HG03342 (cell line): ENCODE measurements around the gene RMRP.

Experiments used
- ATAC-seq: cut with Tn5 transposase; IDR thresholded peaks from one replicate; pipeline ENCODE4 v1.9.1; 2021; ENCODE audit warnings: mild to moderate bottlenecking, moderate library complexity; ENCODE audit not compliant: unreplicated experiment

Gene RMRP

DNA sequence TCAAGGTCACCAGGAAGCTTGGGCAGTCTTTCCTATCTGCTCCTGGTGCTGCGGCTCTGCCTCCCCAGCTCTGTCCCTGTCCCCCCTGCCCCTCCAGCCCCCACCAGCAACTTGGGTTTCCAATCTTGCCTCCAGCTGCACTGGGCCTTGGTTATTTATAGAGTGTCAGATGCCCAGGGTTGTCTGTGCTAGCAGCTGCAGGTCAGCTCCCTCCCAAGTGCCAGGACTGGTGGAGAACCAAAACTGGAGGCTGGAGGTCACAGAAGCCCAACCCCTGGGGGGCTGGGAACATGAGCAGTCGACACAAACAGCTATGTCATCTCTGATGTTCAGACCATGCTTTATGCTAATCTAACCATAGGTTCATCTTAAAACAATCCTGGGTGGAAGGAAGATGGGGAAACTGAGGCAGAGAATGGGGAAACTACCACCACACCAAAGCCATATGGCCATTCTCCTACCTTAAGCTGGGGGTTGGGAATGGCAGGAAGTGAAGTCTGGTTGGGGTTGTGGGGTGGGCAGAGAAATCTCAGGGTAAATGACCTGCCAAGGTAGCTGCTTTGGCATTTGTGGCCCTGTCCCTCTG lies 30.2 kb upstream of the RMRP start:
- no peak for ATAC-seq

DNA sequence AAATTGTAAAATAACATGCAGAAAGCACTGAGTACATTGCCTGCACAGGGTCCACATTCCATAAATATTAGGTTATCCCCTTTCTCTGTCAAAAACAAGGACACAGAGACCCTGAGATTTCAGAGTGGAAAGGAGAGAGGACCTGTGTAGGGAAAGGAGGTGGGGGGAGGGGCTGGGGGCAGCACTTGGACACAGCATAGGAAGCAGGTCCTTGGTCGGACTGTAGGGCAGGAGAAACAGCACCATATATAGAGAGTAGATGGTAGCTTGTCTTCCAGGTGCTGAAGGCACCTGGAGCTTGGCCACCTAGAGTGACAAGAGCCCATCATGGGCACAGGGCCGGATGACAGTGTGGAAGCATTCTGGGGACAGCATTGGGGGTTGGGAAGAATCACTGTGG lies 29.5 kb upstream of the RMRP start:
- ATAC-seq: no peak

DNA sequence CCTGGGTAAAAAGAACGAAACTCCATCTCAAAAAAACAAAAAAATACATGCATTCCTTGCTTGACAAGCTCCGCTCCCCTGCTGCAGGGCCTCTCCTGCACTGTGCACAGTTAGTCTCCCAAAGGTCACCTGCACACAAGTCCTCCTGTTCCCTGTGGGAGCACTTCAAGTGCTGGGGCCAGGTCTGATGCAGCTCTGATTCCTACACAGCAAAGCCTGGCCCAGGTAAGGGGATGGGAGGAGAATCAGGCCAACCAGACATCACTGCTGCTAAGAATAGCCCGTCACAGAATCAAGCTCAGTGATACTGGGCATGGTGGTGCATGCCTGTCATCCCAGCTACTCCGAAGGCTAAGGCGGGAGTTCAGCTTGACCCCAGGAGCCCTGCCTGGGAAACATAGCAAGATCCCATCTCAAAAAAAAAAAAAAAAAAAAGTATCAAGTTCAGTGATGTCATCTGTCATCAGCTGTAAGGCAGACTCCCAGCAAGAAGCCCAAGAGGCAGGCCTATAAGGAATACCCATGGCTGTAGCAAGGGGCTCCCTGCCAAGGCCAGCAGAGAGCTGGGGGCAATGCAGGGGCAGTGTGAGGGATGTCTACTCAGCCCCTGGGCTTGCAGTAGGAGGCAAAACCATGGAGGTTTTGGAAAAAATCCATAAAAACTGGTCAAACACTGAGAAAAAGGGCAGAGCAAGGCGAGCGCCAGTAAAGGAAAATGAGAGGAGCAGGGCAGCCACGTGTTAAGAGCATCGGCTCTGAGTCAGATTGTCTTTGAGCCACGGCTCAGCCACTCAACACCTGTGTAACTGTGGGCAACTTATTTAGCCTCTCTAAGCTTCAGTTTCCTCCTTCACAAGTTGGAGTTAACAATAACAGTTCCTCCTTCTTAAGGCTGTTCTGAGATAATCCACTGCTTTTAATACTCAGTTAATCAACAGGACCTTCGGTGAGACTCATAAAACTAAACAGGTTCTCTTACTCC lies 28.7 kb upstream of the RMRP start:
- ATAC-seq: no peak

DNA sequence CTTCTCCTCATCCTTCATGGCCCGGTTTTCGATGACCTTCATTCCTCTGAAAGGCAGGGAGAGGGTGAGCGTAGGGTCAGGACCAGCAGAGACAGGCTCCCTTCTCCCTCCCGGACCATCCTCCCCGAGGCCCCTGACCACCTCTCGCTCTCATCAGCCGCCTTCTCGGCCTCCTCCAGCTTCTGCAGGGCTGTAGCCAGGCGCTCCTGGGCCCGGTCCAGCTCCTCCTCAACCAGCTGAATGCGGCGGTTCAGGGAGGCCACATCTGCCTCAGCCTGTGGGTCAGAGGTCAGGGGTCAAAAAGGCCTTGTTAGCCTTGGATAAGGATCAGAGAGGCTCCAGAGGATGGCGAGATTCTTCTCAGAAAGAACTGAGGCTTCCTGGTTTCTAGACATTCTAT lies 27.7 kb upstream of the RMRP start:
- ATAC-seq: no peak

DNA sequence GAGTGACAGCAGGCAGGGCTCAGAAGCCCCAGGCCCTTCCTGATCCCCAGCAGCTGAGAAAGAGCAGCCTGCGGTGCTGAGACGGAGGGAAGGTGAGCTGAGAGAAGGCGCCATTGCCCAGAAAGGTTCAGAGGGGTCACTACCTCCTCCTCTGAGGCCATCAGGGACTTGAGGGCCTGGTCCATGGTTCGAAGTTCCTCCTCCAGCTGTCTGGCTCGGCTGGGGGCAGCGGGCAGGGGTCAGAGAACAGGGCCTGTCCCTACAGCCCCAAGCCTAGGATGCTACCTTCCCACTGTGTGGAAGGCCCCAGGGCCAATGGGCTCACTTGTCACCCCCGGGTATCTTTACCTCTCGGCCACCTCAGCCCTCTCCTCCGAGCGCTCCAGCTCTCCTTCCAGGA lies 27.1 kb upstream of the RMRP start:
- no peak for ATAC-seq

DNA sequence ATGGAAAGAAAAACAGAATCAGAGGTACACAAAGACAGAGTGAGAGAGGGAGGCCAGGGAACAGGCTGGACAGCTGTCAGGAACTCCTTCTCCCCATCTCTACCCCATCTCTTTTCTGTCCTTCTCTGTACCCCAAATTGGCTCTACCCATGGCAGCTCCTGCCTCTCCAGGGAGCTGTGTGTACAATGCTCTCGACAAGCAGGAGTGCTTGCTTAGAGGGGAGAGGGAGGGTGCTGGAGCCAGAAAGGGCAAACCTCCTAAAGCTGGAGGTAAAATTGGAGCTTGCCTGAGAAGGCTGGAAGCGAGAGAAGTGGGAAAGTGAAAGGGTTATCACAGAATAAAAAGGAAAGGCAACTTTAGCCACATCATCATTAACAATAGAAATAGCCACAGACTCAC lies 25.5 kb upstream of the RMRP start:
- no peak for ATAC-seq

DNA sequence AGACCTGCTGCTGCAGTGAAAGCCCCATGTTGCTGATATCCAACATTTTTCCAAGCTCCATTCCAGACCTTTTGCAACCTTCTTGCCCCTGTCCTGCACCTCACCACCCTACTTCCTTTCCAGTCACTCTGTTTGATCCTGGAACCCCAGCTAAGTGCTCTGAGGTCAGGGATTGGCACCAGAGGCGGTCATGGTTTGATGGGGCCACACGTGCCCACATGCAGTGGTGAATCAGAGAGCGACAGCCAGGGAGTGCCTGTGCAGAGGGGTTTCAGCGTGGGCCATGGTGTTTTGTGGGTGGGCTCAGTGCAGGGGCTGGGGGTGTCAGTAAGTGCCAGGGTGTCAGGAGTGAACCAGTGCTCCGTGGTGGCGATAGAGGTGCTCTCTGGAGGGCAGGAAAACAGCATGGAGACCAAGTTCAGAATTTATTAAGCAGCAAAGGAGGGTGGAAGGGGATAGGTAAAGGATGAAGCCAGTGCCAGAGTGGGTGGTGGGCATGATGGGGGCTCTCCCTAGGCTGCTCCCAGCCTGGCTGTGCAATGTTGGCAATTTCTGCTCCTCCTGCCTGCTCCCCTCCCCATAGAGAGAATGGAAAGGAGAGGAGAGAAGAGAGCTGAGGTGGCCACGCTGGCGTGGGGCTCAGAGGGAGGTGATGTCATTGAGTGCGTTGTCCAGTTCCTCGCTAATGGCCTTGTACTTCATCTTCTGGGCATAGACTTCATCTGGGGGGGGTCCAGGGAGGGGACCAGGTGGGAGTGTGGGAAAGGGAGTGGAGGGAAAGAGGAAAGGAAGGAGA lies 24.9 kb upstream of the RMRP start:
- no peak for ATAC-seq

DNA sequence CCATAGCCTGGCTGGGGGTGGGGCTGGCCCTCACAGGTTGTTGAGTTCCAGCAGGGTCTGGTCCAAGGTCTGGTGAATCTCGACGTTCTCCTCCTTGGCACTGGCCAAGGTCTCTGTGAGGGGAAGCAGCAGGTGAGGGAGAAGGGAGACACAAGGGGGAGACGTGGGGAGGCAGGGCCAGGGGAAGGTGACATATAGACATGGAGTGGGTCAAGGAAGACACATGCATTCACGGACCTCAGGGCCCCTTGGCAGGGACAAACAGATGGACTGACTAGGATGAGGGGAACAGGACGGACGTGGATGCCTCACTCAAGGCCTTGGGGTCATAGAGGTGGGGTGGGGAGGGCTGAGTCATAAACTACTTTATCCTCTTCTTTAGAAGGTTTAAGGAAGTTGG lies 24.2 kb upstream of the RMRP start:
- ATAC-seq: no peak

DNA sequence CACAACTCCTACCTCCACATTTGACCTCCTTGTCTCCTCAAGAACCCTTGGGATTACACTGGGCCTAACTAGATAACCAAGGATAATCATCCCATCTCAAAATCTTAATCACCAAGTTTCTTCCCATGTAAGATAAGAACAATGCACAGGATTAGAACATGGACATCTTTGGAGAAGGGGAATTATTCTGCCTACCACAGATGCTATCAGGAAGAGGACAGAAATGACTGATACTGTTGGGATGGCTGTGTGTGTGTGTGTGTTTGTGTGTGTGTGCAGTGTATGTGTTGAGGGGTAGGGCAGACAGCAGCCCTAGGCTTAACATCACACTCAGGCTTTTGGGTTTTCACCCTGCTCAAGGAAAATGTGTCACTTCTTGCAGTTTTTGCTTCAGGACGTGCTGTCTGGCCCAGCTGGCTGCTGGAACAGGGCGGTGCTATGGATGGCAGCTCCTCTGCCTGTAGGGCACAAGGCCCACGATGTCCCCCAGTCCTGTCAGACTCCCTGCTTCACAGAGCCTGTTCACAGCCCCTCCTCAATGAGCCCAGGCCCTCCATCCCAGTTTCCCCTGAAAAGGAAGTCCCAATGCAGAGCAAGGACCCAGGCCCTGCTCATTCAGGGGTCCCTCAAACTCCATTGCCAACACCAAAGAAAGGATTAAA lies 23.7 kb upstream of the RMRP start:
- ATAC-seq: no peak

DNA sequence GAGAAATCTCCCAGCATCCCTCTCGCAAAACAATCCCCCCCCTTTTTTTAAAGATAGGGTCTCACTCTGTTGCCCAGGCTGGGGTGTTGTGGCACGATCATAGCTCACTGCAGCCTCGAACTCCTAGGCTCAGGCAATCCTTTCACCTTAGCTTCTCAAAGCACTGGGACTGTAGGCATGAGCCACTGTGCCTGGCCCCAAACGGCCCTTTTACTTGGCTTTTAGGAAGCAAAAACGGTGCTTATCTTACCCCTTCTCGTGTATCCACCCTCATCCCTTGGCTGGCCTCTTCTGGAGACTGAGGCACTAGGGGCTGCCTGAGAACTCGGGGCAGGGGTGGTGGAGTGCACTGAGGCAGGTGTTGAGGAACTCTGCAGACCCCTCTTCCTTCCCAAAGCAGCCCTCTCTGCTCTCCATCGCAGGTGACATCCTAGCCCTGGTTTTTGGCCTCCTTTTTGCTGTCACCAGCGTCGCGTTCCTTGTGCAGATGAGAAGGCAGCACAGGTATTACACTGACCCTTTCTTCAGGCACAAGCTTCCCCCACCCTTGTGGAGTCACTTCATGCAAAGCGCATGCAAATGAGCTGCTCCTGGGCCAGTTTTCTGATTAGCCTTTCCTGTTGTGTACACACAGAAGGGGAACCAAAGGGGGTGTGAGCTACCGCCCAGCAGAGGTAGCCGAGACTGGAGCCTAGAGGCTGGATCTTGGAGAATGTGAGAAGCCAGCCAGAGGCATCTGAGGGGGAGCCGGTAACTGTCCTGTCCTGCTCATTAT lies 22.7 kb upstream of the RMRP start:
- peak; percentile 78 for ATAC-seq

DNA sequence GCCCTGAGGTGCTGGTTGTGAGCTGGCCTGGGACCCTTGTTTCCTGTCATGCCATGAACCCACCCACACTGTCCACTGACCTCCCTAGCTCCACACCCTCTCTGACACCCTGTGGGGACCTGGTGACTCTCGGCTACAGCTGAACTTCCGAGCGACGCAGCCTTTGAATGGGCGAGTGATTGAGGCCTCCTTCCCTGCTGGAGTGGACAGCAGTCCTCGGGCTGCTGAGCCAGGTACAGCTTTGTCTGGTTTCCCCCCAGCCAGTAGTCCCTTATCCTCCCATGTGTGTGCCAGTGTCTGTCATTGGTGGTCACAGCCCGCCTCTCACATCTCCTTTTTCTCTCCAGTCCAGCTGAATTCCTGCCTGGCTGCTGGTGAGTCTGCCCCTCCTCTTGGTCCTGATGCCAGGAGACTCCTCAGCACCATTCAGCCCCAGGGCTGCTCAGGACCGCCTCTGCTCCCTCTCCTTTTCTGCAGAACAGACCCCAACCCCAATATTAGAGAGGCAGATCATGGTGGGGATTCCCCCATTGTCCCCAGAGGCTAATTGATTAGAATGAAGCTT lies 22.0 kb upstream of the RMRP start:
- no peak for ATAC-seq

DNA sequence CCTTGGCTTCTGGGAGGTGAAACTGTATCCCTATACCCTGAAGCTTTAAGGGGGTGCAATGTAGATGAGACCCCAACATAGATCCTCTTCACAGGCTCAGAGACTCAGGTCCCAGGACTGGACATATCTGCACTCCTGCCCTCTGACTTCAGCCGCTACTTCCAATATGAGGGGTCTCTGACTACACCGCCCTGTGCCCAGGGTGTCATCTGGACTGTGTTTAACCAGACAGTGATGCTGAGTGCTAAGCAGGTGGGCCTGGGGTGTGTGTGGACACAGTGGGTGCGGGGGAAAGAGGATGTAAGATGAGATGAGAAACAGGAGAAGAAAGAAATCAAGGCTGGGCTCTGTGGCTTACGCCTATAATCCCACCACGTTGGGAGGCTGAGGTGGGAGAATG lies 21.3 kb upstream of the RMRP start:
- ATAC-seq: no peak

DNA sequence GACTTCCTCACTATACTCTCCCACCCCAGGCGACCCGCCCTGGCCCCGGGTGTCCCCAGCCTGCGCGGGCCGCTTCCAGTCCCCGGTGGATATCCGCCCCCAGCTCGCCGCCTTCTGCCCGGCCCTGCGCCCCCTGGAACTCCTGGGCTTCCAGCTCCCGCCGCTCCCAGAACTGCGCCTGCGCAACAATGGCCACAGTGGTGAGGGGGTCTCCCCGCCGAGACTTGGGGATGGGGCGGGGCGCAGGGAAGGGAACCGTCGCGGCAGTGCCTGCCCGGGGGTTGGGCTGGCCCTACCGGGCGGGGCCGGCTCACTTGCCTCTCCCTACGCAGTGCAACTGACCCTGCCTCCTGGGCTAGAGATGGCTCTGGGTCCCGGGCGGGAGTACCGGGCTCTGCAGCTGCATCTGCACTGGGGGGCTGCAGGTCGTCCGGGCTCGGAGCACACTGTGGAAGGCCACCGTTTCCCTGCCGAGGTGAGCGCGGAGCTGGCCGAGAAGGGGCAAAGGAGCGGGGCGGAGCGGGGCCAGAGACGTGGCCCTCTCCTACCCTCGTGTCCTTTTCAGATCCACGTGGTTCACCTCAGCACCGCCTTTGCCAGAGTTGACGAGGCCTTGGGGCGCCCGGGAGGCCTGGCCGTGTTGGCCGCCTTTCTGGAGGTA lies 18.0 kb upstream of the RMRP start:
- ATAC-seq: no peak

DNA sequence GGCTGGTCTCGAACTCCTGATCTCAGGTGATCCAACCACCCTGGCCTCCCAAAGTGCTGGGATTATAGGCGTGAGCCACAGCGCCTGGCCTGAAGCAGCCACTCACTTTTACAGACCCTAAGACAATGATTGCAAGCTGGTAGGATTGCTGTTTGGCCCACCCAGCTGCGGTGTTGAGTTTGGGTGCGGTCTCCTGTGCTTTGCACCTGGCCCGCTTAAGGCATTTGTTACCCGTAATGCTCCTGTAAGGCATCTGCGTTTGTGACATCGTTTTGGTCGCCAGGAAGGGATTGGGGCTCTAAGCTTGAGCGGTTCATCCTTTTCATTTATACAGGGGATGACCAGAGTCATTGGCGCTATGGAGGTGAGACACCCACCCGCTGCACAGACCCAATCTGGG lies 17.4 kb upstream of the RMRP start:
- ATAC-seq: no peak

DNA sequence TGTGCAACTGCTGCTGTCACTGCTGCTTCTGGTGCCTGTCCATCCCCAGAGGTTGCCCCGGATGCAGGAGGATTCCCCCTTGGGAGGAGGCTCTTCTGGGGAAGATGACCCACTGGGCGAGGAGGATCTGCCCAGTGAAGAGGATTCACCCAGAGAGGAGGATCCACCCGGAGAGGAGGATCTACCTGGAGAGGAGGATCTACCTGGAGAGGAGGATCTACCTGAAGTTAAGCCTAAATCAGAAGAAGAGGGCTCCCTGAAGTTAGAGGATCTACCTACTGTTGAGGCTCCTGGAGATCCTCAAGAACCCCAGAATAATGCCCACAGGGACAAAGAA lies 16.2 kb upstream of the RMRP start:
- ATAC-seq: no peak

DNA sequence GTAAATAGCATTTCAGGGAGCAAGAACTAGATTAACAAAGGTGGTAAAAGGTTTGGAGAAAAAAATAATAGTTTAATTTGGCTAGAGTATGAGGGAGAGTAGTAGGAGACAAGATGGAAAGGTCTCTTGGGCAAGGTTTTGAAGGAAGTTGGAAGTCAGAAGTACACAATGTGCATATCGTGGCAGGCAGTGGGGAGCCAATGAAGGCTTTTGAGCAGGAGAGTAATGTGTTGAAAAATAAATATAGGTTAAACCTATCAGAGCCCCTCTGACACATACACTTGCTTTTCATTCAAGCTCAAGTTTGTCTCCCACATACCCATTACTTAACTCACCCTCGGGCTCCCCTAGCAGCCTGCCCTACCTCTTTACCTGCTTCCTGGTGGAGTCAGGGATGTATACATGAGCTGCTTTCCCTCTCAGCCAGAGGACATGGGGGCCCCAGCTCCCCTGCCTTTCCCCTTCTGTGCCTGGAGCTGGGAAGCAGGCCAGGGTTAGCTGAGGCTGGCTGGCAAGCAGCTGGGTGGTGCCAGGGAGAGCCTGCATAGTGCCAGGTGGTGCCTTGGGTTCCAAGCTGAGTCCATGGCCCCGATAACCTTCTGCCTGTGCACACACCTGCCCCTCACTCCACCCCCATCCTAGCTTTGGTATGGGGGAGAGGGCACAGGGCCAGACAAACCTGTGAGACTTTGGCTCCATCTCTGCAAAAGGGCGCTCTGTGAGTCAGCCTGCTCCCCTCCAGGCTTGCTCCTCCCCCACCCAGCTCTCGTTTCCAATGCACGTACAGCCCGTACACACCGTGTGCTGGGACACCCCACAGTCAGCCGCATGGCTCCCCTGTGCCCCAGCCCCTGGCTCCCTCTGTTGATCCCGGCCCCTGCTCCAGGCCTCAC lies 15.6 kb upstream of the RMRP start, which contains the start of gene CA9:
TSS of gene CA9 (plus strand) at position 797 of the 893 bp plus-strand sequence. CDS start at position 829, 32 bp downstream.
- no peak for ATAC-seq

DNA sequence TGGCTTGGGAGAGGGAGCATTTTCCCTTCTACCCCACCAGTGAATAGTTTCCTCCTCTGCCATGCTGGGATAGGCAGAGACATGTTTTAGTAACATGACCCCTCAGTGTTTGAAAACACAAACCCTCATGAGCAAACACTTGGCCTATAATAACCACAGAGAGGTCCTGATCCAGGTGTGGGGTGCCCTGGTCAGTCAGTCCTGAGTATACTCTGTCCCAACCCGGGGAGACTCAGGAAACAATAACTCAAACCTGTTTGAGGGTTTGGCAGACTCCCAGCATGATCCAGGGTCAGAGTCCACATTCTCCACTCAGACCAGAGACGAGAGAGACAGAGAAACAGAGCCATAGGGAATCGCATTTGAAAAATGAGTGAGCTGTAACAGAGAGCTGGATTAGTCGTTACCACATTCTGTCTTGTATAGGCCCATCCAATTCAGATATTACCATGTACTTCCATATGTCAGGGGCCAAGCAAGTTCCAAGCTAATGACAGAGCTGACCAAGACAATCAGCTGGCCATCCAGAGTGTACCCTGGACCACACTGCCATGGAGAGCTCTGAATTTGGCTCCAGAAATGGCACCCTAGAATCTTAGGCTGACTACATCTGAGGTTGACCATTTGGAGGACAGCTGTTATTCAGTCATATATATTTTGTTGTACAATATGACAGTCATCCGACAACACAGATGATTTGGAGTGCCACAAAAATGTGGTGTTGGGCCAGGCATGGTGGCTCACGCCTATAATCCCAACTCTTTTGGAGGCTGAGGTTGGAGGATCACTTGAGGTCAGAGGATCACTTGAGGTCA lies 11.7 kb upstream of the RMRP start:
- ATAC-seq: no peak

DNA sequence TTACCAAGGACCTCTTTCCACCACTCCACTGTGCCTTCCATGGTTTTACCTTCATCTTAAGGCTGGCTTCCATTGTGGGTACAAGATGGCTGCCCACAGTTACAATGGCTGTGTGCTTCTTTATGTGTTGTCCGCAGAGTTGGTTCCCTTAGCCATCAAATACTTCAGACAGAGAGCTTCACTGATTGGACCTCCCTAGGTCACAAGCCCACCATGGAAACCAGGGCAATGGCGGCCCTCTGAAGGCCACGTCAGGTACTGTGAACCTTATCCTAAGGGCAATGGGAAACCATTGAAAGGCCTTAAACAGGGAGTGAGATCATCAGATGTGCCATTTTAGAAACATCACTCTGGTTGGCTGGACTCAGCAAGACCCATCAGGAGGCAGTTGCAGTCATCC lies 10.1 kb upstream of the RMRP start:
- ATAC-seq: no peak
